ENCODE data around the gene ELOVL5.

- TF ChIP-seq EP300 (IDR thresholded peaks at IDR 0.05): no peak
- TF ChIP-seq CTCF (IDR thresholded peaks at IDR 0.05): no peak
- TF ChIP-seq POLR2A (IDR thresholded peaks at IDR 0.05): no peak
Measured at GRCh38 chr6:53252177-53252692, 96.5 kb downstream of the ELOVL5 start.
